Thyroid gland (tissue), 4 donors: ENCODE results near the gene APOA4. TPM values are rescaled to one million over a fixed set of nuclear protein-coding genes. Genes with fewer than 3 reads are reported as not detected.

ENCODE experiments used
- DNase-seq, 2 donors: peaks; one replicate each; pipeline ENCODE4 v3.0.0-alpha.2; 2019
- H3K27ac ChIP-seq, 3 donors: fragments of 200-600 bp; sonication (generic); 1 replicate in 2 of 3; 2 replicates in 1 of 3; pipeline ENCODE4 v1.5.1; 2016 to 2019; ENCODE audit warnings: mild to moderate bottlenecking in 1 of 3, moderate library complexity in 1 of 3
- H3K27me3 ChIP-seq: fragments of 200-600 bp; sonication (generic); one replicate; pipeline ENCODE4 v1.5.1; 2019
- H3K36me3 ChIP-seq, 2 donors: fragments of 200-600 bp; sonication (generic); one replicate each; pipeline ENCODE4 v1.5.1; 2016 to 2019
- H3K4me1 ChIP-seq, 2 donors: fragments of 200-600 bp; sonication (generic); one replicate each; pipeline ENCODE4 v1.5.1; 2017 to 2019
- H3K4me3 ChIP-seq, 3 donors: fragments of 200-600 bp; sonication (generic); replicated peaks in 1 of 3; 1 replicate in 2 of 3; 2 replicates in 1 of 3; pipeline ENCODE4 v1.5.1; 2016; ENCODE audit warnings: mild to moderate bottlenecking in 1 of 3
- H3K9me3 ChIP-seq: fragments of 200-600 bp; sonication (generic); one replicate; pipeline ENCODE4 v1.5.1; 2017
- CTCF ChIP-seq, 6 experiments: fragments of 200-600 bp in 3 of 6; fragments of 450-650 bp in 3 of 6; sonication (generic) in 3 of 6; IDR thresholded peaks; one replicate each; pipeline ENCODE4 v1.5.1; 2016 to 2019; ENCODE audit warnings: antibody characterized with exemption in 6 of 6, mild to moderate bottlenecking in 2 of 6, inconsistent platforms in 1 of 6, moderate library complexity in 1 of 6
- POLR2A ChIP-seq, 2 donors: fragments of 450-650 bp; IDR thresholded peaks; one replicate each; pipeline ENCODE4 v1.6.1; 2017; ENCODE audit warnings: antibody characterized with exemption in 2 of 2, mild to moderate bottlenecking in 2 of 2, moderate library complexity in 1 of 2
- WGBS, 2 donors: methylation state at CpG; one replicate each; pipeline ENCODE4 v1.1.5; 2017; 5-methylcytosine and 5-hydroxymethylcytosine counted together
- intact Hi-C: fragments of 100-400 bp; cut with DNase I; formaldehyde crosslinking; loops from one replicate; pipeline ENCODE4 v1.15.1; 2023
- total RNA-seq, 4 donors: library from RNA; depleted of rRNA; stranded (reverse); fragments of >200 nt; gene quantifications; one replicate each; pipeline ENCODE4 v1.2.3, GENCODE V29; 2016

The APOA4 gene
- total RNA-seq, 4 donors from 2014 or later, result not detected

- H3K36me3 ChIP-seq, result peaks cover 3 to 4% of the 10 kb centered on the region in 2 donors
- intact Hi-C loops, result no loop called here
- peak within 1 kb of the TSS; percentile 54 to 100 (median 80) for H3K4me3 ChIP-seq
- no peaks in the 10 kb centered on the region for H3K27me3 ChIP-seq
- 0 to 1% methylated on average over 29 to 46 of the region's 73 CpGs for WGBS, 2 donors
- TF ChIP-seq CTCF (IDR thresholded peaks at IDR 0.05) (peak in 1 of 6 experiments; percentile 21), POLR2A (IDR thresholded peaks at IDR 0.05) (peak; percentile 25 to 80)
- peak; percentile 89 to 92 for DNase-seq
- no peaks in the 10 kb centered on the region for H3K9me3 ChIP-seq
- H3K4me1 ChIP-seq, result peaks cover 19 to 23% of the 10 kb centered on the region in 2 donors
- H3K27ac ChIP-seq, result peak within 1 kb of the TSS; percentile 81 to 98 (median 90)
Observed at GRCh38 chr11:116772443-116773202, 50.5 kb downstream of the APOA4 start, which contains the start of gene BUD13. TSS of gene BUD13 (minus strand) at chr11:116772987. CDS start at chr11:116772964, 23 bp downstream.

GRCh38 chr11:116771935-116772334 is 51.2 kb downstream of the APOA4 start:
- Histone ChIP-seq H3K9me3 (no peaks in the 10 kb centered on the region), H3K27me3 (no peaks in the 10 kb centered on the region), H3K36me3 (peaks cover 0 to 4% of the 10 kb centered on the region in 2 donors), H3K27ac (no peak overlapping the region), H3K4me3 (peak overlapping the region; percentile 54 to 100 (median 80)), H3K4me1 (peaks cover 19 to 23% of the 10 kb centered on the region in 2 donors)
- TF ChIP-seq POLR2A (IDR thresholded peaks at IDR 0.05), result no peak
- TF ChIP-seq CTCF (IDR thresholded peaks at IDR 0.05), result no peak
- 13 to 18% methylated on average over 2 of the region's 2 CpGs for WGBS, 2 donors
- intact Hi-C loops, result no loop called here
- no peak for DNase-seq

Other genes with a start within 250 kb of the APOA4 start
- gene BUD13, start 50.3 kb downstream of the APOA4 start, total RNA-seq, result 10 to 100 TPM; 15.2 to 18.7 (median 17.8) TPM
- 10 to 100 TPM; 23.5 to 39.5 (median 24.0) TPM for gene ZPR1, start 35.3 kb downstream of the APOA4 start, total RNA-seq
- gene APOA5, start 31.4 kb downstream of the APOA4 start, total RNA-seq, result not detected
- gene APOC3, start 6.6 kb upstream of the APOA4 start, total RNA-seq, result not detected
- gene APOA1, start 14.3 kb upstream of the APOA4 start, total RNA-seq, result 10 to 100 TPM in 1 of 4 donors, 1 to 10 TPM in 3; 2.2 to 23.2 (median 8.3) TPM